Activated B cell treated with CpG ODN at 0.5 μM for 24 hours (primary cell): ENCODE data around the gene NINJ2. TPM values are rescaled to one million over a fixed set of nuclear protein-coding genes. Genes with fewer than 3 reads are reported as not detected.

ENCODE experiments used
- ATAC-seq: fragments of 200-7000 bp; cut with Tn5 transposase; one replicate; pipeline ENCODE4 v1.10.0; 2021; ENCODE audit warnings: low read depth, mild to moderate bottlenecking, moderate library complexity
- CTCF ChIA-PET: fragments of 350-600 bp; sonication (Branson Sonifier 250); formaldehyde crosslinking; loops from one replicate; lab custom pipeline; 2021; ENCODE audit warnings: antibody characterized with exemption; lab: Charles Lee
- POLR2A ChIA-PET: fragments of 350-600 bp; sonication (Branson Sonifier 250); formaldehyde crosslinking; loops from one replicate; lab custom pipeline; 2021; ENCODE audit warnings: antibody characterized with exemption; lab: Charles Lee
- DNase-seq: peaks from one replicate; pipeline ENCODE4 v3.0.0; 2022
- H3K27ac Mint-ChIP-seq: one replicate; pipeline ENCODE4 v1.8.0; 2020; ENCODE audit warnings: mixed read lengths
- H3K27me3 Mint-ChIP-seq: one replicate; pipeline ENCODE4 v1.8.0; 2021; ENCODE audit warnings: mixed read lengths
- H3K36me3 Mint-ChIP-seq: one replicate; pipeline ENCODE4 v1.8.0; 2021; ENCODE audit warnings: low read depth, mixed read lengths
- H3K4me1 Mint-ChIP-seq: one replicate; pipeline ENCODE4 v1.8.0; 2021; ENCODE audit warnings: mixed read lengths
- H3K4me3 Mint-ChIP-seq: one replicate; pipeline ENCODE4 v1.8.0; 2020; ENCODE audit warnings: mild to moderate bottlenecking, mixed read lengths
- H3K9me3 Mint-ChIP-seq: one replicate; pipeline ENCODE4 v1.8.0; 2020; ENCODE audit warnings: mixed read lengths
- intact Hi-C: fragments of 100-400 bp; cut with micrococcal nuclease; formaldehyde crosslinking; loops from one replicate; pipeline ENCODE4 v1.15.1; 2024
- total RNA-seq: library from RNA; stranded (reverse); gene quantifications from 2 replicates; pipeline ENCODE4 v1.2.3, GENCODE V29; 2022
- TF ChIP-seq, protein P1 (sequence below): fragments of 200-600 bp; IDR thresholded peaks from one replicate; pipeline ENCODE4 v1.8.0; 2022; ENCODE audit warnings: antibody characterized with exemption, mild to moderate bottlenecking

NINJ2 gene
- total RNA-seq, 1 donor from 2014 or later, result 3.6 TPM

GRCh38 chr12:575948-576614, 87.2 kb downstream of the NINJ2 start:
- H3K4me1 Mint-ChIP-seq, result peaks cover 11% of the 10 kb centered on the region
- no peaks in the 10 kb centered on the region for H3K9me3 Mint-ChIP-seq
- TF ChIP-seq, protein P1, sequence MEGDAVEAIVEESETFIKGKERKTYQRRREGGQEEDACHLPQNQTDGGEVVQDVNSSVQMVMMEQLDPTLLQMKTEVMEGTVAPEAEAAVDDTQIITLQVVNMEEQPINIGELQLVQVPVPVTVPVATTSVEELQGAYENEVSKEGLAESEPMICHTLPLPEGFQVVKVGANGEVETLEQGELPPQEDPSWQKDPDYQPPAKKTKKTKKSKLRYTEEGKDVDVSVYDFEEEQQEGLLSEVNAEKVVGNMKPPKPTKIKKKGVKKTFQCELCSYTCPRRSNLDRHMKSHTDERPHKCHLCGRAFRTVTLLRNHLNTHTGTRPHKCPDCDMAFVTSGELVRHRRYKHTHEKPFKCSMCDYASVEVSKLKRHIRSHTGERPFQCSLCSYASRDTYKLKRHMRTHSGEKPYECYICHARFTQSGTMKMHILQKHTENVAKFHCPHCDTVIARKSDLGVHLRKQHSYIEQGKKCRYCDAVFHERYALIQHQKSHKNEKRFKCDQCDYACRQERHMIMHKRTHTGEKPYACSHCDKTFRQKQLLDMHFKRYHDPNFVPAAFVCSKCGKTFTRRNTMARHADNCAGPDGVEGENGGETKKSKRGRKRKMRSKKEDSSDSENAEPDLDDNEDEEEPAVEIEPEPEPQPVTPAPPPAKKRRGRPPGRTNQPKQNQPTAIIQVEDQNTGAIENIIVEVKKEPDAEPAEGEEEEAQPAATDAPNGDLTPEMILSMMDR, result peak; percentile 70
- ChIA-PET CTCF (interaction anchor here (0.6 to 4.2 kb wide), 28 partner anchors 13 to 1030 kb away, joined by 3 to 64 read pairs (median 4); partner anchors contain the start of genes RAD52 and WNK1), POLR2A (interaction anchor here (0.6 to 2.9 kb wide), 8 partner anchors 38 to 374 kb away, joined by 3 to 39 read pairs (median 4); partner anchors contain the start of genes RAD52 and WNK1)
- H3K36me3 Mint-ChIP-seq, result no peaks in the 10 kb centered on the region
- ATAC-seq, result peak; percentile 99
- no peaks in the 10 kb centered on the region for H3K27me3 Mint-ChIP-seq
- intact Hi-C loops, result loop anchor here (1.0 to 2.0 kb wide), 7 partner anchors 67 to 1007 kb away; partner anchors contain the start of genes RAD52 and WNK1
- peak overlapping the region; percentile 75 for H3K4me3 Mint-ChIP-seq
- H3K27ac Mint-ChIP-seq, result no peak overlapping the region
- DNase-seq, result peak; percentile 91

- no peak for DNase-seq
- Mint-ChIP-seq H3K27ac (no peak overlapping the region), H3K4me3 (no peak overlapping the region), H3K4me1 (peaks cover 11% of the 10 kb centered on the region), H3K36me3 (no peaks in the 10 kb centered on the region), H3K27me3 (no peaks in the 10 kb centered on the region), H3K9me3 (no peaks in the 10 kb centered on the region)
- CTCF ChIA-PET, result interaction anchor here (1.0 to 4.2 kb wide), 12 partner anchors 17 to 1009 kb away, joined by 3 to 64 read pairs (median 8); partner anchors contain the start of genes RAD52 and WNK1
- TF ChIP-seq, protein P1, result no peak
- POLR2A ChIA-PET, result interaction anchor here (1.2 to 2.9 kb wide), 3 partner anchors 122 to 375 kb away, joined by 3 to 39 read pairs (median 7); partner anchors contain the start of genes RAD52 and WNK1
- no peak for ATAC-seq
- intact Hi-C loops, result no loop called here
These were observed 88.1 kb downstream of the NINJ2 start for GRCh38 chr12:575129-575502.

DNA sequence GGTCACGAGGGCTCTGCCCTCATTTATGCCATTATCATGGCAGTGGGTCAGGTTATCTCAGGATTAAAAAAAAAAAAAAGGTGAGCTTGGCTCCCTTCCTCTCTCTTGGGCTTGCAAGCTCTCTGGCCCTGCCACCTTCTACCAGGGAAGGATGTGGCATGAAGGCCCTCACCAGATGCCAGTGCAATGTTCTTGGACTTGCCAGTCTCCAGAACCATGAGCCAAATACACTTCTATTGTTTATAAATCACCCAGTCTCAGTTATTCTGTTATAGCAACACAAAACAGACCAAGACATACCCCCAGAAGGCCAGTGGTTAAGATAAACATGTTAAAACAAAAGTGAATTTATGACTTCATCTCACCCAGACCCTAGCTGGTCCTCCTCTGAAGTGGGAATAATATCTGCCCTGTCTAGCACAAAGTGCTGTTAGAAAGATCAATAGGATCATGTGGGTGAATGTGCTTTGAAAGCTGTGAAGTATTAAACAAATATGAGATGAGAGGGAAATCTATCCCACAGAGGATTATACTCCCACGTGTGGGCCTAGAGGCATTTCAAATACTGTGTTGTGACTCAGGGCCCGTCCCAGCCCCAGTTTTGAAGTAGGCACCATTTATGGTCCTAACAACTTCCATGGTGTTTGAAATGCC, 88.6 kb downstream of the NINJ2 start:
- ChIA-PET POLR2A (interaction anchor here (2.6 to 2.9 kb wide), 2 partner anchors 178 to 375 kb away, joined by 7 to 39 read pairs; partner anchors contain the start of genes RAD52 and WNK1), CTCF (interaction anchor here (1.3 to 4.2 kb wide), 3 partner anchors 39 to 241 kb away, joined by 3 to 64 read pairs (median 42); partner anchors contain the start of gene WNK1)
- Mint-ChIP-seq H3K27me3 (no peaks in the 10 kb centered on the region), H3K9me3 (no peaks in the 10 kb centered on the region), H3K27ac (no peak overlapping the region), H3K4me1 (peaks cover 14% of the 10 kb centered on the region), H3K36me3 (no peaks in the 10 kb centered on the region), H3K4me3 (no peak overlapping the region)
- intact Hi-C loops, result no loop called here
- ATAC-seq (no peak), DNase-seq (no peak)
- TF ChIP-seq, protein P1, result no peak

GRCh38 chr12:573232-573631, 90.0 kb downstream of the NINJ2 start:
- intact Hi-C loops, result no loop called here
- no peaks in the 10 kb centered on the region for H3K36me3 Mint-ChIP-seq

More at GRCh38 chr12:573232-573631, 90.0 kb downstream of the NINJ2 start:
- no peak overlapping the region for H3K4me3 Mint-ChIP-seq
- H3K27ac Mint-ChIP-seq, result no peak overlapping the region
- peaks cover 14% of the 10 kb centered on the region for H3K4me1 Mint-ChIP-seq
- TF ChIP-seq, protein P1, result no peak
- DNase-seq (no peak), ATAC-seq (no peak)
- H3K27me3 Mint-ChIP-seq, result no peaks in the 10 kb centered on the region
- POLR2A ChIA-PET, result interaction anchor here (0.7 kb wide), 1 partner anchor 1009 kb away, joined by 4 read pairs; no protein-coding TSS in a partner anchor
- no peaks in the 10 kb centered on the region for H3K9me3 Mint-ChIP-seq
- CTCF ChIA-PET, result no interaction called here
